ENCODE data around the gene UTP11.

The UTP11 gene

DNA sequence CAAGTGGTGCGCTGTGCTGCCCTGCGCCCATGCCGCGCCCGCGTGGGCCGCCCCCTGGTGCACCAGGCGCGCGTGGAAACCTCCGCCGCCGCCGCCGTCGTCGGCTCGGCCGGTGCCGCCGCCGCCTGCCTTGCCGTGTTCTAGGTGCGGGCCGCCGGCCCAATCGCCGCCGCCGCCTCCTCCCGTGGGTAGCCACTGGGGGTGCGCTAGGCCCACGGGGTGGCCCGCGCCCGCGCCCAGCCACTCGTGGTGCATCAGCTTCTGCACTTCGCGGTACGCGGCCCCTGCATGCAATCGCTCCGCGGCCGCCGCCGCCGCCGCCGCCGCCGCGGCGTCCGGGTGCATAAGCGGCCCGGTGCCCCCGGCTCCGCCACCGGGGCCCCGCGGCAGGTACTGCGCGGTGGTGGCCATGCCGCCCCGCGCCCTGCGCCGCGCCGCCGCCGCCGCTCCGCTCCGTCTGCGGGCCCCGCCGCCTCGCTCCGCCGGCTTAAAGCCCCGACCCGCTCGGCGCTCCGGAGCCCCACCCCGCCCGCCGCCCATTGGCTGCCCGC is 33.9 kb downstream of the UTP11 start, which contains the start of gene POU3F1:
Gene POU3F1, minus strand, starts transcription at position 461 of the 551 bp plus-strand sequence. Its CDS starts 50 bp downstream, at position 411.
- DNase-seq (ENCODE audit: low read depth in 2 of 2) = no peak

DNA sequence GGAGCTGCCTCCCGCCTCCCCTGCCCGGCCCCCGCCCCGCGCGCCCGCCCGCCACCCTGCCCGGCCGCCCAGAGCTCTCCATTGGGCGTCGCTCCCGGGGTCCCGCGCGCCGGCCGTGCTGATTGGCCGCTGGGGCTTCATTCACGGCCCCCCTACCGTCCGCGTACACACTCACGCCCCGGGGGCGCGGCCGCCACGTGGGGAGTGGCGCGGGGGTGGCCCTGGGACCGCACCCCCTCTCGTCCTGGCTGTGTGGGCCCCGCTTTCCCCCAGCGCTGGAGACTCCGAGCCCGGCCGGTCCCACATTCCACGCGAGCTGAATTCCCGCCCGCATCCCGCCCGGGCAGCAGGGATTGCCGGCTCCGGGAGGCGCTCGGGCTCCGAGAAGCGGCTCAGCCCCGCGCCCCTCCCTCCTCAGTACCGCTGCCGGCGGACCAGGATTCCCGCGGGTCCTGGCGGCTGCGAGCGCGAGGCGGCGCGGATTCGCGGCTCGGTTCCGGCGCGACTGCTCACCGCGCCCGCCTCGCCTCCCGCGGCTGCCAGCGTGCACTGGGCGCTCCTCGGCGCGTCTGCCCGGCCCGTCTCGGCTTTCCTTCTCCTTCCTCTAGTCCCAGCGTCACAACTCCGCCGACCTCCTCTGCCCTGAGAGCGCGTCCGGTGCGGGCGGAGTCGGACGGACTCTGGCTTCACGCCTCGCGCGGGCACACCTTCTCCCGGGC is 34.5 kb downstream of the UTP11 start:
- peak; percentile 66 to 79 for DNase-seq (ENCODE audit: low read depth in 2 of 2)

DNA sequence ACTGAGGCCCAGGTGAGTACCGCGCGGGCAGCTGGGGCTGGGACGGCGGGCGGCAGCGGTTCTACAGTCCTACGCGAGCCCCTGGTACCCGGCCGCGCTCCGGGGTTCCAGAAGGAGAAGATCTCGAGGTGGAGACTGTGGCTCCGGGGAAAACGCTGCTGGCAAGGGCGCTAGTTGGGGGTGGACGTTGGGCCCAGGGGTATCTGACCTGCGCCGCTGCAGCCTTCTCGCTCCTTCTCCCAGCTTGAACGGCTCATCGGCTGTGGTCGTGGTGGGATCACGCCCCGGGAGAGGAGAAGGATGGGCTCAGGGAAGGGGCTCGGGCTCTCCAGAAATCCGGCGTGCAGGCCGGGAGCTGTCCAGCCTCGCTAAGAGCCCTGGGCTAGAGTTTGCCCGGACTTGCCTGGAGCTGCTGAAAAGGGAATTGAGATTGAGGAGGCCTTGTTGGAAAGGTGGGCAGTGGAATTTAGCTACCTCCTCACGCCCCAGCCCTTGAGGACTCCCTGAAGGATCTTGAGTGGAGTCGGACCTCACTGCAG is 35.1 kb downstream of the UTP11 start:
- no peak for DNase-seq (ENCODE audit: low read depth in 2 of 2)

DNA sequence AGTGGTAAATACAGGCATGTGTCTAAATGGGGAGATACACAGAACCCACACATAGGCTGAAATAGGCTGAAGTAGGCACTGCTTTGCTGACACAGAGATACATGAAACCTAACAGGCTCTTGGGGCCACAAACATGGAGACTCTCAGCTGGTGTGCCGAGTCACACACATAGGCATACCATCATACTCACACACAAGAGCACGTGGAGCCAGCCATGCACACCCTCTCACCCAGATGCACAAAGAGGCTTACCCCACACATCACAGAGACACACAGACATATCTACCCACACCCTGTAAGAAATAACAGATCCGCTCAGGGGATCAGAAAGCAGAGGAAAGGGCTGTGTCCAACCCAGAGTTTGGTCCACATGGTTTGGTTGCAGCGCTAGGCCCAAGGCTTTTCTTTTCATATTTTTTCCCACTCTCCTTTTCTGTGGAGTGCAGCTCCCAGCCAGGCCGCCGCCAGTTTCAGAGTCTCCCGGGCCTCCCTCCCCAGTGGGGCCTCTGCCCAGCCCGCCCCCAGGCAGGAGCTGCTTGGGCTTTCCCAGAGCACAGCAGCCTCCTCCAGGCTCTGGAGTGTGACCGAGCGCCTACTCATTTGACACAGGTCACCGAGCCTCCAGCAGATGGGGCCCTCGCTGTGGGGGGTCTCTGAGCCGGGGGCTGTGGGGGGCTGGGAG is 38.0 kb downstream of the UTP11 start:
- DNase-seq (ENCODE audit: low read depth in 2 of 2) = no peak

DNA sequence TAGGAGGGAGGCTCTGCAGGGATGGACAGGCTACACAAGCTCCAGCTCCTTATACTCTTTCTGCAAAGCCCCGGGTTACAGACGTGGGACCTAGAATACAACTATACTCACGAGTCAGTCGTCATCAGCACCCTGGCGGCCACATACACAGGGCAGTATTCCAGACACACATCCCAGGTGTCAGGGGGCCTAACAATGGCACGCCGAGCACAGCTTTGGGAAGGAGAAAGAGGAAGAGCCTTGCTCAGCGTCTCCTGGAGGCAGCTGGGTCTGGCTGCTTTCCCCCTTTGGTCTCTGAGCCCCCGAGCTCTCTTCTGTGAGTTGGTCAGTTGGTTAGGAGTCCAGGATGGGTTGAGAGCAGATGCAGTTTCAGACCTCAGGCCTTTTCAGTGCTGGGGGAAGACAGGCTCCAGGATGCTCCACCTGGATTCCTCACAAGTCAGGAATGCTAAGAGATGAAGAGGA is 38.6 kb downstream of the UTP11 start:
- DNase-seq (ENCODE audit: low read depth in 2 of 2) = no peak

DNA sequence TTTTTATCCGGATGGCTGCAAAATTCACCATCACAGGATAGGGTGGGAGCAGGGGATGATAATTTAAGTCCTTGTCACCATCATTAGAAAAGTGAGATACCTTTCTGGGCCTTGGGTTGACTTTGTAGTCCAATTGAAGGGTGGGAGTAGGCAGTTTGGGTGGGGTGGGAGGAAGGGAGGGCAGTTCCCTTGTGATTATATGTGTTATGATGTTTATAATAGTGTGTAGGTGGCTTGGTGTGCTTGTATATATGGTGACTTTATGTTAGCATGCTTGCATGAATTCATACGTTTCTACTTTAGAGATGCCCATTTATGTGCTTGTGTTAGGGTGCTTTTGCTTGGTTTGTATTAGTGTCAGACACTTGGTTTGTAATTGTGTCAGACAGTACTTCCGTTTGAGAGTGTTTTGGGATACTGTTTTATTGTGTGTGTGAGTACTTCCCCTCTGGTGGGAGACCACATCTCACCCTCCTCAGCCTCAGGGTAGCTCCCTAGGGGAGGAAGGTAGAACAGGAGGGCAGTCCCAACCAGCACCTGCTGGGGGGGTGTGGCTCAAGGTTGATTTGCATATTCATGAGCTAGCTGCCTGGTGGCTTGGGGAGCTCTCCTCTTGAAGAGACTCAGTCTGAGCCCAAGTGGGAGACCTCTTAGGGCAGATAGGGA is 40.3 kb downstream of the UTP11 start:
- DNase-seq (ENCODE audit: low read depth in 2 of 2) = no peak

DNA sequence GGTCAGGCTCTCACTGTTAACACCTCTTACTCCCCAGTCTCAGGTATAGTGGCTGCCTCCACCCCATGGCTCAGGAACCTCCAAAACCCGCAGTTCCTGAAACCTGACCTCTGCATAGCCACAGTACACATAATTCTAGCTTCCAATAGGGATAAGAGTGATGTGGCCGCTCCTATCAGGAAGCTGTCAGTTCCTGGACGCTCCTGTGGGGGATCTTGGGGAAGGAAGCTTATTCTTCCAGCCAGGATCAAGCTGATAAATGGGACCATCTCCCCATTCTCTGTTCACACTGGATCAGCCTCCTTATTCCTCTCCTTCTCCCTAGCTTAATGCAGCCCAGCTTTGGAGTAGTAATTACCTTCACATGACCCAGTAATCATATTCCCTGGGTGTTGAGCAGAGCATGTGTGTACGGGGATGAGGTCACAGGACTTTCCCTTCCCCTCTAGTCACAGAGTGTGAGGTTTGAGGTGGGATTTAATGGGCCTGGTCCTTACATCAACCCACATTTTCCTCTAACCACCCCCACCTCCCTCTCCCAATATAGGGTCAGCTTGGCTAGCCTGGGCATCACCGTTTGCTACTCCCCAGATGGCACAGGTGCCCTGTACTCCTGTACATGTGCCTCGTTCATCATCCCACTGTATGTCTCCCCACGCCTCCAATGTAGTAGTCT is 41.0 kb downstream of the UTP11 start:
- no peak for DNase-seq (ENCODE audit: low read depth in 2 of 2)

DNA sequence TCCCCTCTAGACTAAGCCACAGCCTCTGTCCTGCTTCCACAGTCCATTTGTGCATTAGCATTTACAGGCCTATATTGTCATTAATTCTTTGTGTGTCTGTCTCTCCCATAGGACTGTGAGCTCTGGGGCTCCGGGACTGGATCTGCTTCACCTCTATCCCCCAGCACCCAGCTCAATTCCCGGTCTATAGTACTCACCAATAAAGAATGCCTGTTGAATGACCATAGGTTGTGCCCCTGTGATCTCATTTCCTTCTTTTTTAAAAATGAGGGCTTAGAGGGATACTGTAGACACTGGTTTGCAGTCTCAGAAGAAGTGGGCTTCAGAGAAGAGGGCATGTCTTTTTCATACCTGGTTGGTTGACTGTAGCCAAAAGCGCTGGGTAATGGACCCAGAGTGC is 42.9 kb downstream of the UTP11 start:
- DNase-seq (ENCODE audit: low read depth in 2 of 2) = no peak

DNA sequence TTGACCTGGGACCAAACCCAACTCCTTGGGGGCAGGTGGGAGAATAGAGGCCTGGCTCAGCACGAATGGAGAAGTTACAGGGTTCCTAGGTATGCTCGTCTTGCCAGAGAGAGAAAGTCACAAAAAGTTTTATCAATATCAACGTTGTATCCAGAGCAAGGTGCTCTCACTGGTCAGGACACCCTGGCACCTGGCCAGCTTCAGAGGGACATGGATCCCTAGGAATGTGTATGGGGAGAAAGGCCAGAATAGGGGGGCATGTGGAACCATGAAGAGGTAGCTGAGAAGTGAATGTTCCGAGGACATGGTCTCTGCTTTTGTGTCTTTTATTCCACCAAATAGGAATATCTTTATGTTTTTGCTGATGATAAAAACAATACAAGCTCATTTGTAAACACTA is 43.4 kb downstream of the UTP11 start:
- no peak for DNase-seq (ENCODE audit: low read depth in 2 of 2)

DNA sequence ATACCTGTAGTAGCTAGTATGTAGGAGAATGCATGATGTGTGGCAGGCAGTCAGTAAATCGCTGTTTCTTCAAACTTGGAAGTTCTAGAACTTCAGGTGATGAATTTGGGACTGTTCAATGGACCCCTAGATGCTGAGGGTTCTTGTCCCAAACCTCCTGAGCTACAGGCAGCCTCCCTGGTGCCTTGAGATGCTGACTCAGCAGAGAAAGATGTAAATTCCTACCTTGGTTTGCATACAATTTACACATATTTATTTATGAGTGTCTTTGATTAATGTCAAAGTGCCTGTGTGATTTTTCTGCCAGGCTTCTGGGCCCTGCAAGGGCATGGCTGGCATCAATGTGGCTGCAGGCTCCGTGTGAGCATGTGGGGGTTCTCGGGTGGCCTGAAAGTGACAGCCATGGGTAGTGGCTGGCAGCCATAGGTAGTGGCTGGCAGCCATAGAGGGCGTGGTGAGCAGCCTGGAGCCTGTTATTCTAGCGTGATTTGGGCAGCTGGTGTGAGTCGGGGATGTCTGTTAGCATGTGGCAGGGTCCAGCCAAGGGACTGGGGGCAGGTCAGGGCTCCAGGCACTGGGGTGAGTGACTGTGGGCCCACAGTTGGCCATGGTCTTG is 47.2 kb downstream of the UTP11 start:
- no peak for DNase-seq (ENCODE audit: low read depth in 2 of 2)

DNA sequence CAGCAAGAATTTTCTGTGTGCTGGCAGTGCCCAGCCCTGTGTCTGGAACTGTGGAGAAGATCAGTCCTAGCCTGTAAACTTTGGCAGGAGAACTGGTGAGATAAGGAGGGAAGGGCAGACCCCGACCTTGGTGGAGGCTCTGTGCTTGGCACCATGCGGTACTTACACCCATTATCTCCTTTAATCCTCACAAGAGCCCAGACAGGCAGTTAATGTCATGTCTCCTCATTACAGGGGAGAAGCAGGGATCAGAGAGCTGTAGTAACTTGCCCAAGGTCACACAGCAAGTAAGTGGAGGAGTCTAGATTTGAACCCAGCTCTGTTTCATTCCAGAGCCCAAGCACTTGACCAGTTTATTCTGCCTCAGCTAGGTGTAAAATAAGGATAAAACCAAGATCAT is 48.0 kb downstream of the UTP11 start:
- DNase-seq (ENCODE audit: low read depth in 2 of 2) = no peak

DNA sequence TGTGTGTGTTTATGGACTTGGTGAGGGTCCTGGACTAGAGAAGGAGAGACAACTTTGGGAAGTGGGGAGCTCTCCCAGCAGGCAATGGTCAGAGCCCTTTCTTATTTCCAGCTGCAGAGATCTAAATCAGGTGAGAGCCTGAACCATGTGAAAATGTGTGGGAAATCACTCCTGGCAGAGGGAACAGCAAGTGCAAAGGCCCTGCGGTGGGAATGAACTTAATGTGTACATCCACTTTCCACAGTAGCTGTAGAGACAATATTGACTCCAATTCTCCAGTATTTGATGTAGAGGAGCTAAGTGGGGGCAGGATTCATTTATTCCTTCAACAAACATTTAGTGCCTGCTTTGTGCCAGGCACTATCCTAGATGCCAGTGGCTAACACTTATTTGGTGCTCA is 48.8 kb downstream of the UTP11 start:
- no peak for DNase-seq (ENCODE audit: low read depth in 2 of 2)

DNA sequence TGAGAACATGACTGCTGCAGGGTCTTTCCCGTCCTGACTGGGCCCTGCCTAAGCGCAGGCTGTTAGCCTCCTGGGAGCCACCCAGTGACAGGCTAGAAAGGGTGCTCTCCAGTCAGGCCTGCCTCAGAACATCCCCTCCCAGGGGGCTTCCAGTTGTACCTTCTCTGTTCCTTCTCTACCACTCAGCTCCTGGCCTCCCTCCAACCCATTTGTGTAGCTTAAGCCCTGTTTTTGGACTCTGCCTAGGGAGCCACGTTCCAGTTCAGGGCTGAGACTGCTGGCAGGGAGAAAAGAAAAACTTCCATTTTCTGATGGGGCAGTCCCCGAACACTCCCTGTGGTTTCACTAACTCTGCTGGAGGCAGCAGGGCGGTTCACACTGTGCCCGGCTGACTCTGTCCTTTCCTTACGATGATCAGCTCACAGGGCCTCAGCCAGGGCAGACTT is 49.4 kb downstream of the UTP11 start:
- DNase-seq (ENCODE audit: low read depth in 2 of 2) = no peak

DNA sequence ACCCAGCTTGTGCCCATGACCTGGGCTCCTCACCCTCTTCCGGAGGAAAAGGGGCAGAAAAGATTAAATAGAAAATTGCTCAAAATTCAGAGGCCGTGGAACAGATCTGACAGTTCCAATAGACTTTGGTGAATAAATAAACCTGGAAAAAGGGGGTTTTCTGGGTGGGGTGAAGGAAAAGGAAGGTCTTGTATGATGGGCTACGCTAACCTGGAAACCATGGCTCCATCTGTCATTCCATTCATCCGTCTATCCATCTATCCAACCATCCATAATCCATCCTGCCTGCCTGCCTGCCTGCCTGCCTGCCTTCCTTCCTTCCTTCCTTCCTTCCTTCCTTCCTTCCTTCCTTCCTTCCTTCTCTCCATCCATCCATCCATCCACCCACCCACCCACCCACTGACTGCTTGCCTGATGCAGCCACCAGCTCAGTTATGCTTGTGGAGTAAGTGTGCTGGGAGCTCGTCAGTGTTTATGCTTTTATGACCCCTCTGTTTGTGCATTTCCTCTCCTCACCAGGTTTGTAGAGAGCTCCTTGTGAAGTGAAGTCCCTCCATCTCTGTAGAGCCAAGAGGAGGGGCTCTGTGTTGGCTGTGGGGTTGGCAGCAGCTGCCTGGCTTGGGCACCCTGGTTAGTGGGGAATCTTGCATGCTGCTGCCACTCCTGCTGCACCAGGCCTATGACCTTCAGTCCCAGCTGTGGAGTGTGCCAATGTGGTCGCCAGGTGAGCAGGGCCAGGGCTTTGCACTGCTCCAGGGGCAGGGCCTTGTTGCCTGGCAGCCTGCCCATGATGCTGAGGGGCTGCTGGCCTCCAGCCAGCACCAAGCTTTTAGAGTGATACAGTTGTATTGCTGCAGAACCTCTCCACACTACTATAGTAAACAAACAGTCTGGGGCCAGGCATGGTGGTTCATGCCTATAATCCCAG is 50.1 kb downstream of the UTP11 start:
- DNase-seq (ENCODE audit: low read depth in 2 of 2) = no peak

DNA sequence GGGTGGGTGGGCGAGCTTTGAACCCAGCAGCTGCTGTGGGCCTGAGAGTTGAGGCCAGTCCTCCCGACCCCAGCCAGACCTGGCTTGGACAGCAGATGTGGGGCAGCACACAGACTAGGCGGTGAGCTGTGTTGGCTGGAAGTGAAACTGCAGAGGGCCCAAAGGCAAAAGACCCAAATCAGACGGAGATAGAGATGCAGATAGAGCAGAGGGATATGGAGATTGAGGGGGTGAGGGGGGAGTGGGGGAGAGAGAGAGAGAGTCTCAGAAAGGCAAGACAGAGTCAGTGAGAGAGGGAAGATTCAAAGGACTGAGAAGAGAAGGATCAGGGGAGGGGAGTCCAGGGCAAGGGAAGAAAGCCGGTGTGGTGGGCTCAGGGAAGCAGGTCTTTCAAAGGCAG is 51.1 kb downstream of the UTP11 start:
- DNase-seq (ENCODE audit: low read depth in 2 of 2) = no peak

DNA sequence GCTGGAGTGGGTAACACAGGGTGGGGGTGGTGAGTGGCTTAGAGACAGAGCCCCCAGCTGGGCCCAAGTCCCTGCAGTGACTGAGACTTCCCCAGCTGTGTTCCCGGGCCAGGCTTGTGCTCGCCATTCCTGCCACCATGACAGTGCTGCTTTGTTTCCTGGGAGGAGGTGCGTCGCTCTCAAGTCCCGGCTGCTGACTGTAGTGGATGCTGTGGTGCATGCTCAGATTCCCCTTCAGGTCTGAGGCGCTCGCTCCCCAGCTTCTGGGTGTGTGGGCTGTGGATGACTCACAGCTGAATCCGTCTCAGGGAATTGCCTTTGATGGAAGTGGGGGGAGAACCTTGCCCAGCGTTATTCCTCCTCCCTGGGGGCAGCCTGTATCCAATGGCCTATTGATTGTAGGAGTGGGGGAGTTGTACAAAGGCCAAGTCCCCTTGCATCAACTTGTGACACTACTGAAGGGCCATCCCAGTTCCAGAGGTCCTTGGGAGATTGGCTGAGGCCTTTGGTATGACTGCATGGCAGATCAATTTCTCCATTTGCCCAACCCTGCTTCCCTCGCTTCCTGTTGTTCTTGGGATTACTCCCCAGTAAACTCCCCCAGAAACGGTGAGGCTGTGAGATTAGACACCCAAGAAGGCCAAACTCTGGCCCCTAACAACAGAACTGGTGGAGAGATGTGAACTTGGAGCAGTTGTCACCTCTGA is 51.8 kb downstream of the UTP11 start:
- DNase-seq (ENCODE audit: low read depth in 2 of 2) = no peak

DNA sequence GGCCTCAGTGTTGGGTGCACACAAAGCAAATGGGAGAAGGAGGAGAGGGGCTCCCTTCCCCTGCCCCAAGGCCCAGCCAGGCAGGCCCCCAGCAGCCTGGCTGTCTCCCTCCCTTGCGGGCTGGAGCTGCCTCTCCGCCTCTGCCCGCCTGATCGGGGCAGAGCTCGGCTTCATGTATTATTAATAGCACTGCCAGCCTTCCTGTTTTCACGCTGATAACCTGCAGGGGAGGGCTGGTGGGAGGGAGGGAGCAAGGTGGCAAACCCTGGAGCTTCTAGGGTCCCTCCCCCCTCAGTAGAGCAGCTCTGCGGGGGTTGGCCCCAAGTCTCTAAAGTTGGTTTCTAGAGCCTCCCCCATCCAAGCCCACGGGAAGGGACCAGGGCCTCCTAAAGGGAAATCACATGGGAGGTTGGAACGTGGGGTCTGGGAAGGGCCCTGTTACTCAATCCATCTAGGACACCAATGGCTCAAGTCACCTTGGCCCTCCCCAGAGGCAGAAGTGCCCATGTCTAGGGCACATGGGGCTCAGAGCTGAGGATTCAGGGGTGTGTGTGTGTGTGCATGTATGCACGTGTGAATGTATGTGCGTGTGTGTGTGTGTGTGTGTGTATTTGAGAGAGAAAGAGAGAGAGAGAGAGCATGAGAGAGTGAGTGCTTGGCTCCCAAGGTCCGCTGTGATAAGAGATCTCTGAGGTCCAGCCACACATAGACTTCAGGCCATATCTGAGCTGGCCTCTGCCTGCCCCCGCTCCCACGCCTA is 55.9 kb downstream of the UTP11 start:
- DNase-seq (ENCODE audit: low read depth in 2 of 2) = no peak

DNA sequence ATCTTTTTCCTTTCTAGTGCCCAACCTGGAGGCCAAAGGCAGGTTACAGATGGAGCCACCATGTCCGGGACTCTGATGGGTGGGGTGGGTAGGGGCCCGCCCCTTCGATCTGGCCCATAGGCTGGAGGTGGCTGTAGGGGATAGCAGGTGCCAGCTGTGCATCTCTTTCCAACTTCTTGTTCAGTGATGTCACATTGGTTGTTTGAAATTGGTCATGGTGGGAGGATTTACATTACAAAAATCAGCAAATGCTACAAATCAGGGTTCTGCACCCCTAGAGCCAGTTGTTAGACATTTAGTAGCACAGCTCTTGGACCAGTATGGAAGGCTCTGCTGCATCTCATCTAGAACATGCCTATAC is 56.4 kb downstream of the UTP11 start:
- DNase-seq (ENCODE audit: low read depth in 2 of 2) = no peak

Data from stimulated activated CD4-positive, alpha-beta T cell treated with anti-CD3 and anti-CD28 coated beads, Interleukin-4, amount 100 ng/mL, for 48 hours (primary cell).